Right lobe of liver (tissue), 6 donors: ENCODE data around the gene CDC42EP5. TPM values are rescaled to one million over a fixed set of nuclear protein-coding genes. Genes with fewer than 3 reads are reported as not detected.

Source experiments
- ATAC-seq, 4 donors: fragments of 200-7000 bp; cut with Tn5 transposase; one replicate each; pipeline ENCODE4 v1.9.1; 2020; ENCODE audit warnings: mild to moderate bottlenecking in 4 of 4, moderate library complexity in 4 of 4
- DNase-seq, 3 donors: peaks; one replicate each; pipeline ENCODE4 v3.0.0-alpha.2; 2020
- H3K27ac ChIP-seq, 3 donors: fragments of 200-600 bp; one replicate each; pipeline ENCODE4 v1.8.0; 2022
- H3K27me3 ChIP-seq, 2 donors: fragments of 200-600 bp; one replicate each; pipeline ENCODE4 v1.8.0; 2022
- H3K36me3 ChIP-seq, 4 donors: fragments of 200-600 bp; sonication (generic) in 1 of 4; one replicate each; pipeline versions ENCODE4 v1.5.1 to v1.8.0; 2017 to 2022; ENCODE audit warnings: control low read depth in 1 of 4
- H3K4me1 ChIP-seq, 4 donors: fragments of 200-600 bp; sonication (generic) in 1 of 4; one replicate each; pipeline versions ENCODE4 v1.5.1 to v1.8.0; 2017 to 2022; ENCODE audit warnings: control low read depth in 1 of 4
- H3K4me3 ChIP-seq, 3 donors: fragments of 200-600 bp; one replicate each; pipeline ENCODE4 v1.8.0; 2022
- H3K9me3 ChIP-seq, 4 donors: fragments of 200-600 bp; sonication (generic) in 1 of 4; one replicate each; pipeline versions ENCODE4 v1.5.1 to v1.8.0; 2017 to 2022; ENCODE audit warnings: control low read depth in 1 of 4
- POLR2A ChIP-seq: fragments of 450-650 bp; IDR thresholded peaks from one replicate; pipeline ENCODE4 v1.6.1; 2017; ENCODE audit warnings: antibody characterized with exemption, mild to moderate bottlenecking
- WGBS: methylation state at CpG from one replicate; pipeline ENCODE4 v1.1.6; 2018; ENCODE audit warnings: low coverage, low lambda C conversion rate; ENCODE audit not compliant: insufficient coverage; ENCODE audit errors: missing lambda C conversion rate; 5-methylcytosine and 5-hydroxymethylcytosine counted together
- intact Hi-C, 2 donors: fragments of 100-400 bp; cut with DNase I; formaldehyde crosslinking; loops; one replicate each; pipeline versions ENCODE4 v1.11.2 to v1.14.1; 2022
- total RNA-seq, 6 experiments: library from RNA; depleted of rRNA in 2 of 6; stranded (reverse); fragments of >200 nt in 2 of 6; fragmentation: NEBNext Ultra II Directional in 3 of 6; extraction: Animal tissue kit (Norgen Biotek cat#: 25700) in 3 of 6; gene quantifications; one replicate each; pipeline versions ENCODE4 v1.1.0 to v1.2.4, GENCODE V29; 2016 to 2023
- TF ChIP-seq, protein P1 (sequence below), 4 donors: fragments of 200-600 bp in 3 of 4; fragments of 450-650 bp in 1 of 4; IDR thresholded peaks; one replicate each; pipeline versions ENCODE4 v1.5.1 to v1.8.0; 2016 to 2022; ENCODE audit warnings: antibody characterized with exemption in 4 of 4, mild to moderate bottlenecking in 2 of 4
- donor health status: DM: no; HTN: yes; CAD: no.
- donor health status: DM: no; HTN: no; CAD: no.
- donor health status: DM: no; HTN: no; CAD: no.
- donor health status: DM: no; HTN: yes; CAD: no.
- donor health status: DM: no; HTN: yes; CAD: no.

CDC42EP5 gene
- total RNA-seq, 6 experiments from 2014 or later: 1.3 to 3.7 (median 2.0) TPM

DNA sequence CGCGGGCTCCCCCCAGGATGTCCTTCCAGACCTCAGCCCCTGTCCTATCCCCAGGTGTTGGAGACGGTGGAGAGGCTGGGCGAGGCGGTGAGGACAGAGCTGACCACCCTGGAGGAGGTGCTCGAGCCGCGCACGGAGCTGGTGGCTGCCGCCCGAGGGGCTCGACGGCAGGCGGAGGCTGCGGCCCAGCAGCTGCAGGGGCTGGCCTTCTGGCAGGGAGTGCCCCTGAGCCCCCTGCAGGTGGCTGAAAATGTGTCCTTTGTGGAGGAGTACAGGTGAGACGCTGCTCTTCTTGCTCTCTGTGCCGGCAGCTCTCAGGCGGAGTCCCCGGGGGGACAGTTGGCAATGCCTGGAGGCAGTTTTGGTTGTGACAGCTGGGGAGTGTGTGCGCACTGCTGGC is 51.0 kb downstream of the CDC42EP5 start:
- TF ChIP-seq, protein P1, sequence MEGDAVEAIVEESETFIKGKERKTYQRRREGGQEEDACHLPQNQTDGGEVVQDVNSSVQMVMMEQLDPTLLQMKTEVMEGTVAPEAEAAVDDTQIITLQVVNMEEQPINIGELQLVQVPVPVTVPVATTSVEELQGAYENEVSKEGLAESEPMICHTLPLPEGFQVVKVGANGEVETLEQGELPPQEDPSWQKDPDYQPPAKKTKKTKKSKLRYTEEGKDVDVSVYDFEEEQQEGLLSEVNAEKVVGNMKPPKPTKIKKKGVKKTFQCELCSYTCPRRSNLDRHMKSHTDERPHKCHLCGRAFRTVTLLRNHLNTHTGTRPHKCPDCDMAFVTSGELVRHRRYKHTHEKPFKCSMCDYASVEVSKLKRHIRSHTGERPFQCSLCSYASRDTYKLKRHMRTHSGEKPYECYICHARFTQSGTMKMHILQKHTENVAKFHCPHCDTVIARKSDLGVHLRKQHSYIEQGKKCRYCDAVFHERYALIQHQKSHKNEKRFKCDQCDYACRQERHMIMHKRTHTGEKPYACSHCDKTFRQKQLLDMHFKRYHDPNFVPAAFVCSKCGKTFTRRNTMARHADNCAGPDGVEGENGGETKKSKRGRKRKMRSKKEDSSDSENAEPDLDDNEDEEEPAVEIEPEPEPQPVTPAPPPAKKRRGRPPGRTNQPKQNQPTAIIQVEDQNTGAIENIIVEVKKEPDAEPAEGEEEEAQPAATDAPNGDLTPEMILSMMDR (IDR thresholded peaks at IDR 0.05): no peak
- TF ChIP-seq POLR2A: no peak
- DNase-seq: no peak
- no peak overlapping the region for H3K27ac ChIP-seq
- ATAC-seq: no peak
- H3K27me3 ChIP-seq: no peaks in the 10 kb centered on the region
- H3K9me3 ChIP-seq: no peaks in the 10 kb centered on the region
- 34% methylated on average over 9 of the region's 20 CpGs for WGBS
- no peaks in the 10 kb centered on the region for H3K36me3 ChIP-seq
- H3K4me1 ChIP-seq: no peaks in the 10 kb centered on the region
- no peak overlapping the region for H3K4me3 ChIP-seq
- intact Hi-C loops: no loop called here

DNA sequence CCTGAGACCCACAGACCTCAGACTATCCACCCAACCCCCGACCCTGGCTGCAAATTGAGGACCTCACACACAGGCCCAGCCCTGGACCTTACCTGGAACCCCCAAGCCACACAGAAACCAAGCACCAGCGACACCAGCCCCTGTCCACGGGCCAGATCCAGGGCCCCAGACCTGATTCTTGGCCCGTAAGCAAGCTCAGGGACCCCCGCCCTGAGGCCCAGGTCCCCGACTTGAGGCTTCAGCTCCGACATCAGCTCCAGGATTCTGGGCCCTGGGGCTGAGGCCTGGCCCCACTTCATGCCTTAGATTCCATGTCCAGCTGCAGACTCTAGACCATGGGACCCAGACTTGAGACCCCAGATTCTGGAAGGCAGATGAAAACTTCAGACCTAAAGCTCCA is 51.6 kb downstream of the CDC42EP5 start:
- intact Hi-C loops: no loop called here
- Histone ChIP-seq H3K27ac (no peak overlapping the region), H3K27me3 (no peaks in the 10 kb centered on the region), H3K9me3 (no peaks in the 10 kb centered on the region), H3K4me1 (no peaks in the 10 kb centered on the region), H3K4me3 (no peak overlapping the region), H3K36me3 (no peaks in the 10 kb centered on the region)
- WGBS: no CpG with 5 or more reads among the region's 7 CpGs
- TF ChIP-seq, protein P1 (IDR thresholded peaks at IDR 0.05): no peak
- TF ChIP-seq POLR2A: no peak
- DNase-seq: no peak
- no peak for ATAC-seq

DNA sequence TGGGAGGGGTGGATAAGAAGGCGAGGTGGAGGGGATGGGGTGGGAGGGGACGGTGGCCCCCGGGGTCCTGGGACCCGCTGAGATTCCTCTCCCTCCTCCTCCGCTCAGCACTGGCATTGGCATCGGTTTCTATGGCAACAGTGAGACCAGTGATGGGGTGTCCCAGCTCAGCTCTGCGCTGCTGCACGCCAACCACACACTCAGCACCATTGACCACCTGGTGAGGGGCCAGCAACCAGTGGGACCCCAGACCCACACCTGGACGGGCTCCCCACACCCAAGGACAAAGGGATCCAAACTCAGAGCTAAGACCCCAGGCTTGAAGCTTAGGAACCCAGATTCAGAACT is 52.0 kb downstream of the CDC42EP5 start:
- TF ChIP-seq, protein P1 (IDR thresholded peaks at IDR 0.05): no peak
- no peak for TF ChIP-seq POLR2A
- Histone ChIP-seq H3K27ac (no peak overlapping the region), H3K4me3 (no peak overlapping the region), H3K9me3 (no peaks in the 10 kb centered on the region), H3K4me1 (no peaks in the 10 kb centered on the region), H3K36me3 (no peaks in the 10 kb centered on the region), H3K27me3 (no peaks in the 10 kb centered on the region)
- intact Hi-C loops: no loop called here
- DNase-seq (no peak), ATAC-seq (no peak)
- 26% methylated on average over 4 of the region's 9 CpGs for WGBS

DNA sequence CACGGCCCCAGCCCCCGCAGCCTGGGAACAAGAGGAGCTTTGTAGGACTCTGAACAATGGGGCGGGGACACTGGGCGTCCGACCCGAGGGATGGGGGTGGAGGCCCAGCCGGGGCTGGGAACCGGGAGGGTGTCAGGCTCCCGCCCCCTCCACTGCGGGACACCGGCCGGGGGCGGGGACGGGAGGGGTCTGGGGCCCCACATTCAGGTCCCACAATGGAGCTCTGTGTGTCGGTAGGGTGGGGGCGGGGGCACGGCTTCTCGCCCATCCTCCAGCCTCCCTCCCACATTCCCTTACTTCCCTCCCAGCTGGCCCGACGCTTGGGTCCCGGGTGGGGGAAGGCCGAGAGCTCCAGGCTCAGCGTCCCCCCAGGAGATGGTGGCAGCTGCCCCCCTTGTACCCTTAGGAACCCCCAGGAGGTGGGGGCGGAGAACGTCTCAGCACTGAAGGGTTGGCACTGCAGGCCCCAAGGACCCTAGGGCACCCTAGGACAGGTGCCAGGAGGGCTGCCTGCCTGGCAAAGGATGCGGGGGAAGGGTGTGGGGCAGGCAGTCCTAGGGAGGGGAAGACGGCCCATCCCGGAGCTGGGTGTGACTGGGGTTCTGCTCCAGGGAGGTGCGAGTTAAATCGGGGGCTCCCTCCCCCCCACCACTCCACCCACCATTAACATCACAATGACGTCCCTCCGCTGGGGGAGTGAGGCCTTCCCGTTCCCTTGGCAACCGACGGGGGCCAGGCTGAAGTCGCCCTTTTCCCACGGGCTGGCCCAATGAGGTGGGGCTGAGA is 52.5 kb downstream of the CDC42EP5 start:
- no peak overlapping the region for H3K4me3 ChIP-seq
- ATAC-seq (peak in 2 of 4 donors; percentile 26 to 41), DNase-seq (no peak)
- H3K4me1 ChIP-seq: no peaks in the 10 kb centered on the region
- WGBS: 21% methylated on average over 5 of the region's 37 CpGs
- H3K9me3 ChIP-seq: no peaks in the 10 kb centered on the region
- H3K36me3 ChIP-seq: no peaks in the 10 kb centered on the region
- intact Hi-C loops: no loop called here
- TF ChIP-seq, protein P1 (IDR thresholded peaks at IDR 0.05): no peak
- TF ChIP-seq POLR2A: no peak
- no peaks in the 10 kb centered on the region for H3K27me3 ChIP-seq
- H3K27ac ChIP-seq: no peak overlapping the region
